Mammary epithelial cell (primary cell): ENCODE data around the gene MYB.

Experiments
- CTCF ChIP-seq, 2 donors: IDR thresholded peaks in 1 of 2; conservative IDR thresholded peaks in 1 of 2; 2 replicates each; pipeline ENCODE4 v1.5.1; 2011 to 2012; ENCODE audit warnings: inconsistent platforms in 2 of 2, low read length in 2 of 2, mild to moderate bottlenecking in 2 of 2, control low read depth in 1 of 2, low read depth in 1 of 2; ENCODE audit not compliant: insufficient read depth in 1 of 2; ENCODE audit errors: extremely low read depth in 1 of 2
- EZH2 ChIP-seq: IDR thresholded peaks from 2 replicates; pipeline ENCODE4 v1.6.1; 2012; ENCODE audit warnings: low read length, inconsistent platforms, borderline replicate concordance

- no peak for TF ChIP-seq CTCF (conservative IDR thresholded peaks at IDR 0.05 in 1 of 2, IDR thresholded peaks at IDR 0.05 in 1 of 2; ENCODE audit: extremely low read depth in 1 of 2, insufficient read depth in 1 of 2, low read depth in 1 of 2, low read length in 2 of 2)
- TF ChIP-seq EZH2 = no peak
Observed at GRCh38 chr6:135258970-135259369, 77.9 kb downstream of the MYB start.
